NOMO-1 treated with DMSO at 0.1 percent for 48 hours (cell line): Measurements from ENCODE around the gene POLK.
"Not testable (repeated sequence)": the region's sequence is repeated elsewhere in the genome, so short reads cannot be mapped to it uniquely, and the experiment has no call there.

Experiments used
- DNase-seq: peaks from one replicate; lab custom pipeline; 2025; ENCODE audit not compliant: unreplicated experiment; lab: John Stamatoyannopoulos, UW

POLK gene

GRCh38 chr5:75510417-75510835 lies 1.3 kb upstream of the POLK start:
- peak; percentile 13 for DNase-seq

DNA sequence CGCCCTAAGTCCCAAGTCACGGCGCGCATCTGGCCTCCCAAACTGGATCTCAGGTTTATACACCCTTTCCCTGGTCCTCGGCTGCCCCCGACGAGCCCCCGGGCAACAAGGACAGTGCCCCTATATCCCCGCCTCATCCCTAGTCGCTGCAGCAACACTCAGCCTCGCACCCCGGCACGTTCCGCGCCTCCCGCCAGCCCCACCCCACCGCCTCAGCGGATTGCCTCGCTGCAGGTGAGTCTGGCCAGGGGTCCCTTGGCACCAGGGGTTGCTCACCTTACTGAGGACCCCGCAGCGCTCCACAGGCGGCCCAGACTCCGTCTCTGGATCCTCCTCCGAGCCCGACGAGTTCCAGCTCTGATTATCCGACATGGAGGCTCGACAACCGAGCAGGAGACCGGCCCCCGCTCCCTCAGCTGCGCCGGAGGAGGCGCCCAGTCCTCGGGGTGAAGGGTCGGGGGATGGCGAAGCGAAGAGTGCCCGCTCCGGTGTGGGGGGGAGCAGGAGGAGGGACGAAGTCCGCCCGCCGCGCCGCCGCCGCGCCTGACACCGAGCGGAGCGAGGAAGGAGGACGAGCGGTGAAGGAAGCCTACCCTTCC lies 756 bp upstream of the POLK start:
- peak; percentile 66 for DNase-seq

- DNase-seq = peak; percentile 72
These were observed 838 bp downstream of the POLK start for GRCh38 chr5:75512383-75513074.

- DNase-seq = peak; percentile 47
These were observed 2.1 kb downstream of the POLK start for GRCh38 chr5:75513841-75514240.

DNA sequence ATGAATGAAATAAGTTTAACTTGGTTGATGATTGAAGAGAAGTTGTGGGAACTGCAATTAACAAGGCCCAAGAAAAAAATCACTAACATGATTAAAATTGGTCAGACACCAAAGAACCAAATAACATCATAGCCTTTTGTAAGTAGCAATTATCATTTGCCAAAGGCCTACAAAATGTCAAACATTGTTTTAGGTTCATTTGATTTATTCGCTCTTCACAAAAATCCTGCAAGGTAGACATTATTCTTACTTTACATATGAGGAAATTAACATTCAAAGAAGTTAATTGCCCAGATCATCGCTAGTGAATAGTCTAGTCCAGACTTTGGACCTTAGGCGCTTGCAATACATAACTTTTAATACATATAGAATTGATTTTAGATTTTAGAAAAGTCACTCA lies 2.6 kb downstream of the POLK start:
- DNase-seq = no peak

DNA sequence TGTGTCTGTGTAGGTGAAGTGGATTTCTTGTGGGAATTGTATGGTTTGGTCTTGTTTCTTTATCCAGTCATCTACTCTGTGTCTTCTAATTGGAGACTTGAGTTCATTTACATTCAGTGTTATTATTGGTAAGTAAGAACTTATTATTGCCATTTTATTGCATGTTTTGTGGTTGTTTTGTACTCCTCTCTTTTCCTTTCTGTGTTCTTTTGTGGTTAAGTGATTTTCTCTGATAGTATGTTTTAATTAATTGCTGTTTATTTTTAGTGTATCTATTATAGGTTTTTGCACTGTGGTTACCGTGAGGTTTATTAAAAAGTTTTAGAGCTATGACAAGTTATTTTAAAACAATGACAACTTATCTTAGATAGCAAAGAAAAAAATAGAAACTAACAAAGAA lies 8.1 kb downstream of the POLK start:
- no peak for DNase-seq

GRCh38 chr5:75521195-75521594 lies 9.5 kb downstream of the POLK start:
- no peak for DNase-seq

- no peak for DNase-seq
These were observed 10.3 kb downstream of the POLK start for GRCh38 chr5:75522025-75522424.

DNA sequence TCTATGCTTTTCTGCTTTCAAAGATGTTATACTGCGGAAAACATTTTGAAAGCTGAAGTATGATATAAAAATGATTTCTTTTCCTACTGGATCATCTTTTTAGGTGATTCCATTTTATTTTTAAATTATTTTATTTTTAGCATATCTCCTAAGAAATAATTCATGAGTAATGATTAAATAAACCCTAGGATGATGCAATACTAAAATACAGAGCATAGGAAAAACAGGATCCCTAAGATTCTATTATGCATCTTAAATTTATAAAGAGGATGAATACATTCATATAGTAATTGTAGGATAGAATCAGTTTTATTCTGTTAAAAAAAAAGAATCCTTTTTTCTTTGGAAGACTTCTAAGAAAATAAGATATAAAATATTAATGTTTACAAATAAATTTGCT lies 10.9 kb downstream of the POLK start:
- no peak for DNase-seq

DNA sequence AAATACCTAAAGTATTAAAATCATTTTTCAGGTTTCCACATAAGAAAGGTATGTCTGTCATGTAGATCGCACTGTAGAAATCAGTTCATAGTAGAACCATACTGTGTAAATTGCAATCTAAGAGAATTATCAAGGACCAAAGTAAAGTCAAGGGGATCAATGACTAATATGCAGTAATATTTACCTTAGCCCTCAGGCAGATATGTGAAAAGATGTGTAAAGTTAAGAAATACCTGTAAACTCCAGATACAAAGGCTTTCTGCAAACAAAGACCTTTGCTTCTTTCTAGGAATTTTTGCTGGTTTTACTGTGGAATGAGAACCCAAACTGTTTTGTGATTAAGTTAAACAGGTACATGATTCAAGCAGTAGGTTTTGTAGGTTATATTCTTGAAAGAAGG lies 11.6 kb downstream of the POLK start:
- no peak for DNase-seq

DNA sequence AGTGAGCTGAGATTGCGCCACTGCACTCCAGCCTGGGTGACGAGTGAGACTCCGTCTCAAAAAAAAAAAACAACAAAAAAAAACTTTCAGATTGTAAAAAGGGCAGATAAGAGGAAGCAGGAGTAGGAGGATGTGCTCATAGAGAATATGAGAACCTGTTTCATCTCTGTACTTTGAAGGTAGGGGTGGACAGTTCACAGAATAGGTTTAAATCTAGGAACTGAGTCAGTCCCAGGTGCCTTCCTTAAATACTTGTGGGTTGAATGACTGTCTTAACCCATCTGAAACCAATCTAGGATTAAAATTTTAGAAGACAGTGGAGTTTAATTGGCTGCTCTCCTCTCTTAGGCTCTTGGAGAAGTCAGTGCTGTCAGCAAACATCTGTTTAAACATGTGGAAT lies 12.4 kb downstream of the POLK start:
- peak; percentile 78 for DNase-seq

DNA sequence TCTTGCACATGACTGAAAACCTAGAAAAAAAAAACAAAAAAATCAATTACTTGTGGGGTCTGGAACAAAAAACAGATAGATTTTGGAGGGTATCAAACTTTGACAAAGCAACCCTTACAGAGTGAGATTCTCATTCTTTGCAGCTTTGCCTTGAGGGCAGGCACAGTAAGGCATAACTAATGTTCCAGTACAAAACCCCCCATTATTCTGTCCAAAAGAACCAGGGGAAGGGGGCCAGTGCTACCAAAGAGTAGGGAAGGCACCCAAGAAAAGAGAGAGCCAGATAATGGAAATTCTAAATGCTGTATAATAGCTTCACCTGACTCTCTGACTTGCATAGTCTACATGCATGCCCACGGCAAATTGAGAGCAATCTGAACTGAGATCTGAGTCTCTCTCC lies 12.9 kb downstream of the POLK start:
- no peak for DNase-seq

DNA sequence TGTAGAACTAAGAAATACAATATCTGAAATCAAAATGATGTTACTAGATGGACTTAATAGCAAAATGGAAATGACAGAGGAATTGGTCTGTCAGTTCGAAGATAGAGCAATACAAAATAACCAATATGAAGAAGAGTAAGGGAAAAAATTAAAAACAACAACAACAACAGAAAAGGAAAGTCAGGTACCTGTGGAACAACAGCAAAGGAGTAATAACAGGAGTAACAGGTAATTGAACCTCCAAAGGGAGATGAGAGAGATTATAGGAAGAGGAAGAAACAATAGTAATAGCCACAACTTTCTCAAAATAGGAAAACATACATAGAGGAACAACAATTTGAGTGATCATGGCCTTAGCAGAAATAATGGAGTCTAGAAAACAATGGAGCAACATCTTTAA lies 13.7 kb downstream of the POLK start:
- no peak for DNase-seq

- peak; percentile 62 for DNase-seq
These were observed 14.4 kb downstream of the POLK start for GRCh38 chr5:75526070-75526469.

DNA sequence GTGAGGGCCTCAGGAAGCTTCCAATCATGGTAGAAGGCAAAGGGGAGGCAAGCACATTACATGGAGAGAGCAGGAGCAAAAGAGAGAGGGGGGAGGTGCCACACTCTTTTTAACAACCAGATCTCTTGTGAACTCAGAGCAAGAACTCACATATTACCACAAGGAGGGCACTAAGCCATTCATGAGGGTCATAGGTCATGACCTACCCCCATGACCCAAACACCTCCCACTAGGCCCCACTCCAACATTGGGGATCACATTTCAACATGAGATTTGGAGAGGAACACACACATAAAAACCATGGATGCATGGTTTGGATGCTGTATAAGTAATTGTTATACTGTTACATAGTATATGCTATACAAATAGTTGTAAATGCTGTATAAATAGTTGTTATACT lies 17.5 kb downstream of the POLK start:
- DNase-seq = no peak

- no peak for DNase-seq
These were observed 20.5 kb downstream of the POLK start for GRCh38 chr5:75532190-75532589.

GRCh38 chr5:75533716-75534115 lies 22.0 kb downstream of the POLK start:
- not testable (repeated sequence) for DNase-seq

GRCh38 chr5:75534734-75535133 lies 23.0 kb downstream of the POLK start:
- no peak for DNase-seq

DNA sequence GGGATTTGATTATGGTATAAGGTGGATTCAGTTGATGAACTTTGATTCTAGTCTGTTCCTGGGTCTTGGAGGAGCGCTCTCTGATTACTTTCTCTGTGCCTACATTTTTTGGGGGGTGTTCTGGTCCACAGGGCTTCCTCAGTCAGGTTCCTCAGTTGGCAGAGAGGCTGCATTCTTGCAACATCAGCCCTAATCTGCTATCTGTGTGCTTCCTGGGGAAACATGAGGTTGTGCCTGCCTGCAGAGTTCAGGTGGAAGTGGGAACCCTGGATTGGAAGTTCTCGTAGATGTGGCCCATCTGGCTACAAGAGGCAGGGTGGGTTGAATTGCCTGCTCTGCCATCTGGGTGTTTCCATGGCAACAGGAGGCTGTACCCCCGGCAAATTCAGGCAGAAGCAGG lies 24.5 kb downstream of the POLK start:
- DNase-seq = no peak

GRCh38 chr5:75536694-75537360 lies 25.1 kb downstream of the POLK start:
- no peak for DNase-seq

GRCh38 chr5:75538211-75538610 lies 26.5 kb downstream of the POLK start:
- DNase-seq = no peak

DNA sequence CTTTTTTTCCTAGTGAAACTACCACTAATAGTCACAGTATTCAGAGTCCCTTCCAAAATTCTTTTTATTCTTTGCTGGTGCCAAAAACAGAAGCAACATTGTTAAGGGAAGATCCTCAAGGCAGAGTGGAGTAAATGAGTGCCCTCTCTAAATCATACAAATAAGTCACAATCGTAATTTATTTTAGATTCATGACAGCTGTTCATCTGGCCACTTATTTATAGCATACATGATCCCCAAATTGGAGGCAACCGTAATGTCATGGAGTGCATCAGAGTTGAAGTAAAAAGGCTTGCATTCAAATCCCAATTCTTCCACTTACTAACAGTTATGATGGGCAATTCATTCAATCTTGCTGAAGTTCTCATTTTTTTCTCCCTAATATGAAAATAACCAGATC lies 33.4 kb downstream of the POLK start:
- DNase-seq = no peak
